Suprapubic skin (tissue), 3 donors: Measurements from ENCODE around the gene AIG1.

Experiments
- CTCF ChIP-seq, 2 donors: fragments of 200-600 bp in 1 of 2; fragments of 450-650 bp in 1 of 2; sonication (generic) in 1 of 2; IDR thresholded peaks; one replicate each; pipeline ENCODE4 v1.5.1; 2016 to 2019; ENCODE audit warnings: antibody characterized with exemption in 2 of 2, mild to moderate bottlenecking in 1 of 2, moderate library complexity in 1 of 2
- POLR2AphosphoS5 ChIP-seq, 3 donors: sonication (generic); formaldehyde crosslinking; IDR thresholded peaks; one replicate each; pipeline ENCODE4 v1.6.1; 2017; ENCODE audit warnings: antibody characterized with exemption in 3 of 3

- TF ChIP-seq CTCF (IDR thresholded peaks at IDR 0.05) (no peak), POLR2AphosphoS5 (IDR thresholded peaks at IDR 0.05) (no peak)
Measured at GRCh38 chr6:143276436-143276835, 215.7 kb downstream of the AIG1 start.
